K562 (cell line): Measurements from ENCODE around the gene CENPT. TPM values are rescaled to one million over a fixed set of nuclear protein-coding genes. Genes with fewer than 3 reads are reported as not detected.

Experiments
- DNMT1 ChIP-seq: fragments of 450-650 bp; IDR thresholded peaks from 2 replicates; pipeline ENCODE4 v1.6.1; 2016; ENCODE audit warnings: antibody characterized with exemption, mild to moderate bottlenecking
- FOSL1 ChIP-seq: fragments of 200-800 bp; sonication (Bioruptor generic); conservative IDR thresholded peaks from 2 replicates; pipeline ENCODE4 v1.6.1; 2016; ENCODE audit warnings: missing genetic modification characterization, missing compliant biosample characterization
- HDAC8 ChIP-seq: fragments of 450-650 bp; IDR thresholded peaks from 2 replicates; pipeline ENCODE4 v1.6.1; 2016; ENCODE audit warnings: mild to moderate bottlenecking, missing genetic modification characterization, moderate library complexity, missing compliant biosample characterization
- HDGF ChIP-seq: fragments of 450-650 bp; IDR thresholded peaks from 2 replicates; pipeline ENCODE4 v1.6.1; 2016
- KAT8 ChIP-seq: fragments of 450-650 bp; IDR thresholded peaks from 2 replicates; pipeline ENCODE4 v1.6.1; 2016; ENCODE audit warnings: low read depth, mild to moderate bottlenecking
- MIER1 ChIP-seq: fragments of 450-650 bp; IDR thresholded peaks from 2 replicates; pipeline ENCODE4 v1.6.1; 2016; ENCODE audit warnings: antibody characterized with exemption, mild to moderate bottlenecking, low read depth
- RBM14 ChIP-seq: fragments of 200-400 bp; formaldehyde crosslinking; IDR thresholded peaks from 2 replicates; pipeline ENCODE4 v1.6.1; 2018; ENCODE audit warnings: low read depth, mild to moderate bottlenecking, low read length, moderate library complexity, borderline replicate concordance; ENCODE audit not compliant: insufficient read depth
- SMAD3 ChIP-seq: fragments of 450-650 bp; formaldehyde crosslinking; conservative IDR thresholded peaks from 2 replicates; pipeline ENCODE4 v1.4.0; 2020; ENCODE audit warnings: mild to moderate bottlenecking
- SMARCA4 ChIP-seq: fragments of 450-650 bp; IDR thresholded peaks from 2 replicates; pipeline ENCODE4 v1.6.1; 2016
- SMARCA5 ChIP-seq: fragments of 450-650 bp; IDR thresholded peaks from 2 replicates; pipeline ENCODE4 v1.6.1; 2016
- SRF ChIP-seq, 2 experiments: fragments of 250-450, 450-650 bp in 1 of 2; sonication (Bioruptor Pico) in 1 of 2; sonication (generic) in 1 of 2; formaldehyde crosslinking; IDR thresholded peaks; 2 replicates each; pipeline versions ENCODE4 v1.5.0 to v1.5.1; 2020 to 2022; ENCODE audit warnings: mild to moderate bottlenecking in 1 of 2, missing genetic modification reagents in 1 of 2
- TRIM24 ChIP-seq, 2 experiments: fragments of 450-650 bp; IDR thresholded peaks; 2 replicates each; pipeline ENCODE4 v1.6.1; 2016
- polyA plus RNA-seq, 8 experiments: library from polyadenylated mRNA; depleted of rRNA in 4 of 8; stranded (reverse) in 5 of 8; unstranded in 3 of 8; fragments of >200 nt; fragmentation: Nextera tagmentation in 2 of 8; fragmentation: Illumina TruSeq in 1 of 8; extraction: Ambion mirVana in 2 of 8; extraction: Trizol in 1 of 8; gene quantifications; 2 replicates each; pipeline versions ENCODE4 v1.2.1 to v1.2.3, GENCODE V29; 2011 to 2014; ENCODE audit warnings: inconsistent platforms in 1 of 8, missing spikeins in 1 of 8
- total RNA-seq, 7 experiments: library from RNA; depleted of rRNA in 6 of 7; stranded (reverse); fragments of >200 nt in 6 of 7; fragmentation: Illumina TruSeq in 2 of 7; extraction: Trizol in 2 of 7; gene quantifications; 2 replicates each; pipeline versions ENCODE4 v1.2.1 to v1.2.3, GENCODE V29; 2011 to 2021; ENCODE audit warnings: low replicate concordance in 1 of 7
- TF ChIP-seq, protein P1 (sequence below): sonication (generic); formaldehyde crosslinking; IDR thresholded peaks from 2 replicates; pipeline ENCODE4 v1.4.0; 2020; ENCODE audit warnings: mild to moderate bottlenecking, missing genetic modification reagents
- TF ChIP-seq, protein P2 (sequence below), 2 experiments: fragments of 450-650 bp in 1 of 2; sonication (generic) in 1 of 2; formaldehyde crosslinking in 1 of 2; IDR thresholded peaks in 1 of 2; conservative IDR thresholded peaks in 1 of 2; 2 replicates each; pipeline versions ENCODE4 v1.6.1 to v1.8.1; 2016 to 2023; ENCODE audit warnings: mild to moderate bottlenecking in 2 of 2, moderate library complexity in 2 of 2, inconsistent platforms in 1 of 2, missing genetic modification reagents in 1 of 2
- TF ChIP-seq, protein P3 (sequence below): fragments of 250-450 bp; sonication (Bioruptor Pico); IDR thresholded peaks from 2 replicates; pipeline ENCODE4 v1.4.0; 2020; ENCODE audit warnings: borderline replicate concordance
- TF ChIP-seq, protein P4 (sequence below), 3 experiments: fragments of 200-800 bp in 1 of 3; fragments of 250-450 bp in 1 of 3; fragments of 450-650 bp in 1 of 3; sonication (Bioruptor Pico) in 1 of 3; sonication (Bioruptor generic) in 1 of 3; formaldehyde crosslinking in 1 of 3; IDR thresholded peaks; 2 replicates each; pipeline versions ENCODE4 v1.6.1 to v1.8.0; 2016 to 2022; ENCODE audit warnings: mild to moderate bottlenecking in 2 of 3, missing genetic modification characterization in 2 of 3, missing compliant biosample characterization in 1 of 3, moderate library complexity in 1 of 3
- TF ChIP-seq, protein P5 (sequence below): fragments of 250-450 bp; sonication (Bioruptor Pico); IDR thresholded peaks from 2 replicates; pipeline ENCODE4 v1.8.0; 2022; ENCODE audit warnings: inconsistent platforms

The CENPT gene
- total and polyA plus RNA-seq, 9 of the 15 experiments (the other 6 are each of a cell fraction or from before 2014, with no cell fraction given) = 3.6 to 94.2 (median 44.1) TPM

DNA sequence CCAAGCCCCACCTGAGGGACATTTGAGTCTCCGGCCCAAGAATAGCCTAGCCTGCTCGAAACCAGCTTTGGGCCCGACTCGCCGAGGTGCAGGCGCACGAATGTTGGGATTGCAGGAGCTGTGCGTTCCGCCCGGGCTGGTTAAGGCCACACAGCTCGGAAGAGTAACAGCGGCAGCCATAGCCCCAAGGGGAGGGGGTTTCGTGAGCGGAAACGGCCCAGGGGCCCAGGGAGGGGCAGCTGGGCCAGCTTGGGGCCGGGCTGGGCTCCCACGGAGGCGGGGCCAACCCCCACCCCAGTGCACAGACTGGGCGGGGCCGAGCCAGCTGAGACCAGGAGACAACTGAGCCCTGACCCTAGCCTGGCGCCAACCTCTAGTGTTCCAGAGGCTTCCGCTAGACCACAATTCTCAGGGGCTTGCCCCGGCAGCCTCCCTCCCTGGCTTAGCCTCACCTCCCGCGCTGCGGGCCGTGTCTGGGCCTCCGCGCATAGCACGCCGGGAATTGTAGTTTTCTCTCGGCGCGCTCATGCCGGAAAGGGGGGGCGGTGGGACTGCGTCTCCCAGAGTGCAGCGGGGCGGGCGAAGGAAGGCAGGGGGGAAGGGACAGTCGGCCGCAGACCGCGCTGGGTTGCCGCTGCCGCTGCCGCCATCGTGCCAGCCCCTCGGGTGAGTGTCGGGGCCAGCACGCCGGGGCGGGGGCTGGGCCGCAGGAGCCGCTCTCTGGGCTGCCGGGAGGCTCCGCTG lies 1.0 kb downstream of the CENPT start, which contains the start of gene NUTF2 (continued):
- no peak for TF ChIP-seq KAT8
- TF ChIP-seq RBM14 = no peak
- TF ChIP-seq, protein P1, sequence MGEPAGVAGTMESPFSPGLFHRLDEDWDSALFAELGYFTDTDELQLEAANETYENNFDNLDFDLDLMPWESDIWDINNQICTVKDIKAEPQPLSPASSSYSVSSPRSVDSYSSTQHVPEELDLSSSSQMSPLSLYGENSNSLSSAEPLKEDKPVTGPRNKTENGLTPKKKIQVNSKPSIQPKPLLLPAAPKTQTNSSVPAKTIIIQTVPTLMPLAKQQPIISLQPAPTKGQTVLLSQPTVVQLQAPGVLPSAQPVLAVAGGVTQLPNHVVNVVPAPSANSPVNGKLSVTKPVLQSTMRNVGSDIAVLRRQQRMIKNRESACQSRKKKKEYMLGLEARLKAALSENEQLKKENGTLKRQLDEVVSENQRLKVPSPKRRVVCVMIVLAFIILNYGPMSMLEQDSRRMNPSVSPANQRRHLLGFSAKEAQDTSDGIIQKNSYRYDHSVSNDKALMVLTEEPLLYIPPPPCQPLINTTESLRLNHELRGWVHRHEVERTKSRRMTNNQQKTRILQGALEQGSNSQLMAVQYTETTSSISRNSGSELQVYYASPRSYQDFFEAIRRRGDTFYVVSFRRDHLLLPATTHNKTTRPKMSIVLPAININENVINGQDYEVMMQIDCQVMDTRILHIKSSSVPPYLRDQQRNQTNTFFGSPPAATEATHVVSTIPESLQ = no peak
- TF ChIP-seq HDGF = no peak
- no peak for TF ChIP-seq HDAC8 (tag)
- peak in 1 of 2 experiments; percentile 89; a peak in 1 of 4 replicates for TF ChIP-seq SRF (CRISPR knock-in tag; IDR thresholded peaks at IDR 0.05)
- TF ChIP-seq TRIM24 (IDR thresholded peaks at IDR 0.05) = no peak
- TF ChIP-seq, protein P2, sequence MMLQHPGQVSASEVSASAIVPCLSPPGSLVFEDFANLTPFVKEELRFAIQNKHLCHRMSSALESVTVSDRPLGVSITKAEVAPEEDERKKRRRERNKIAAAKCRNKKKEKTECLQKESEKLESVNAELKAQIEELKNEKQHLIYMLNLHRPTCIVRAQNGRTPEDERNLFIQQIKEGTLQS (IDR thresholded peaks at IDR 0.05) = no peak; the same call in 1 of the 2 replicates
- TF ChIP-seq, protein P2 (CRISPR knock-in tag; conservative IDR thresholded peaks at IDR 0.05) = no peak
- TF ChIP-seq, protein P3, sequence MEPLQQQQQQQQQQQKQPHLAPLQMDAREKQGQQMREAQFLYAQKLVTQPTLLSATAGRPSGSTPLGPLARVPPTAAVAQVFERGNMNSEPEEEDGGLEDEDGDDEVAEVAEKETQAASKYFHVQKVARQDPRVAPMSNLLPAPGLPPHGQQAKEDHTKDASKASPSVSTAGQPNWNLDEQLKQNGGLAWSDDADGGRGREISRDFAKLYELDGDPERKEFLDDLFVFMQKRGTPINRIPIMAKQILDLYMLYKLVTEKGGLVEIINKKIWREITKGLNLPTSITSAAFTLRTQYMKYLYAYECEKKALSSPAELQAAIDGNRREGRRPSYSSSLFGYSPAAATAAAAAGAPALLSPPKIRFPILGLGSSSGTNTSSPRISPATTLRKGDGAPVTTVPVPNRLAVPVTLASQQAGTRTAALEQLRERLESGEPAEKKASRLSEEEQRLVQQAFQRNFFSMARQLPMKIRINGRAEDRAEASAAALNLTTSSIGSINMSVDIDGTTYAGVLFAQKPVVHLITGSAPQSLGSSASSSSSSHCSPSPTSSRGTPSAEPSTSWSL (CRISPR knock-in tag) = no peak
- no peak for TF ChIP-seq SMAD3 (CRISPR knock-in tag)
- TF ChIP-seq FOSL1 (tag) = peak; percentile 18; the same call in 1 of the 2 replicates
- TF ChIP-seq SMARCA4 = peak; percentile 33; the same call in 1 of the 2 replicates
- TF ChIP-seq, protein P4, sequence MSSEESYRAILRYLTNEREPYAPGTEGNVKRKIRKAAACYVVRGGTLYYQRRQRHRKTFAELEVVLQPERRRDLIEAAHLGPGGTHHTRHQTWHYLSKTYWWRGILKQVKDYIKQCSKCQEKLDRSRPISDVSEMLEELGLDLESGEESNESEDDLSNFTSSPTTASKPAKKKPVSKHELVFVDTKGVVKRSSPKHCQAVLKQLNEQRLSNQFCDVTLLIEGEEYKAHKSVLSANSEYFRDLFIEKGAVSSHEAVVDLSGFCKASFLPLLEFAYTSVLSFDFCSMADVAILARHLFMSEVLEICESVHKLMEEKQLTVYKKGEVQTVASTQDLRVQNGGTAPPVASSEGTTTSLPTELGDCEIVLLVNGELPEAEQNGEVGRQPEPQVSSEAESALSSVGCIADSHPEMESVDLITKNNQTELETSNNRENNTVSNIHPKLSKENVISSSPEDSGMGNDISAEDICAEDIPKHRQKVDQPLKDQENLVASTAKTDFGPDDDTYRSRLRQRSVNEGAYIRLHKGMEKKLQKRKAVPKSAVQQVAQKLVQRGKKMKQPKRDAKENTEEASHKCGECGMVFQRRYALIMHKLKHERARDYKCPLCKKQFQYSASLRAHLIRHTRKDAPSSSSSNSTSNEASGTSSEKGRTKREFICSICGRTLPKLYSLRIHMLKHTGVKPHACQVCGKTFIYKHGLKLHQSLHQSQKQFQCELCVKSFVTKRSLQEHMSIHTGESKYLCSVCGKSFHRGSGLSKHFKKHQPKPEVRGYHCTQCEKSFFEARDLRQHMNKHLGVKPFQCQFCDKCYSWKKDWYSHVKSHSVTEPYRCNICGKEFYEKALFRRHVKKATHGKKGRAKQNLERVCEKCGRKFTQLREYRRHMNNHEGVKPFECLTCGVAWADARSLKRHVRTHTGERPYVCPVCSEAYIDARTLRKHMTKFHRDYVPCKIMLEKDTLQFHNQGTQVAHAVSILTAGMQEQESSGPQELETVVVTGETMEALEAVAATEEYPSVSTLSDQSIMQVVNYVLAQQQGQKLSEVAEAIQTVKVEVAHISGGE (CRISPR knock-in tag; IDR thresholded peaks at IDR 0.05) = peak in 1 of 3 experiments; percentile 67; a peak in 2 of 6 replicates
- TF ChIP-seq, protein P5, sequence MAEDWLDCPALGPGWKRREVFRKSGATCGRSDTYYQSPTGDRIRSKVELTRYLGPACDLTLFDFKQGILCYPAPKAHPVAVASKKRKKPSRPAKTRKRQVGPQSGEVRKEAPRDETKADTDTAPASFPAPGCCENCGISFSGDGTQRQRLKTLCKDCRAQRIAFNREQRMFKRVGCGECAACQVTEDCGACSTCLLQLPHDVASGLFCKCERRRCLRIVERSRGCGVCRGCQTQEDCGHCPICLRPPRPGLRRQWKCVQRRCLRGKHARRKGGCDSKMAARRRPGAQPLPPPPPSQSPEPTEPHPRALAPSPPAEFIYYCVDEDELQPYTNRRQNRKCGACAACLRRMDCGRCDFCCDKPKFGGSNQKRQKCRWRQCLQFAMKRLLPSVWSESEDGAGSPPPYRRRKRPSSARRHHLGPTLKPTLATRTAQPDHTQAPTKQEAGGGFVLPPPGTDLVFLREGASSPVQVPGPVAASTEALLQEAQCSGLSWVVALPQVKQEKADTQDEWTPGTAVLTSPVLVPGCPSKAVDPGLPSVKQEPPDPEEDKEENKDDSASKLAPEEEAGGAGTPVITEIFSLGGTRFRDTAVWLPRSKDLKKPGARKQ (CRISPR knock-in tag) = no peak
- no peak for TF ChIP-seq DNMT1
- no peak for TF ChIP-seq SMARCA5
- TF ChIP-seq MIER1 = no peak
